Lower leg skin (tissue), 3 donors: Measurements from ENCODE around the gene RAPGEF1.

Experiments
- POLR2A ChIP-seq, 2 donors: fragments of 450-650 bp; IDR thresholded peaks; one replicate each; pipeline ENCODE4 v1.6.1; 2016 to 2017; ENCODE audit warnings: antibody characterized with exemption in 2 of 2, mild to moderate bottlenecking in 1 of 2, moderate library complexity in 1 of 2
- TF ChIP-seq, protein P1 (sequence below), 3 donors: fragments of 450-650 bp; IDR thresholded peaks; one replicate each; pipeline ENCODE4 v1.5.1; 2016; ENCODE audit warnings: antibody characterized with exemption in 3 of 3, mild to moderate bottlenecking in 3 of 3, moderate library complexity in 2 of 3

DNA sequence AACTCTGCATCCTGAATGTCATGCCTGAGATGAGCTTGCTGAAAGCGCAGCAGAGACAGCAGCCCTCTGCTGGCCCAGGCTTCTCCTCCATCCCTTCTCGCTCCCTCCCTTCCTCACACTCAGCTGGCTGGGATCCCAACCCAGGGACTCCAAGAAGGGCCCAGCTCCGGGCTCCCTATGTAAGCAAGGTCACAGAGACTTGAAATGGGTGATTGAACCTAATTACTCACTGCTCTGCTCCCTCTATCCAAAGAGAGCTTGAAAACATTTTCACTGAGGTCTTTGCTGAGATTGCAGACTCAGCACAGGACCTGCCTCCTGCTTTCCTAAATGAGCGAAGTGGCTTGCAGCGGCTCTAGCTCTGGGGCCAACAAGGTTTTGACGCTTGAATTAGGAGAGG, 42.8 kb downstream of the RAPGEF1 start:
- TF ChIP-seq, protein P1, sequence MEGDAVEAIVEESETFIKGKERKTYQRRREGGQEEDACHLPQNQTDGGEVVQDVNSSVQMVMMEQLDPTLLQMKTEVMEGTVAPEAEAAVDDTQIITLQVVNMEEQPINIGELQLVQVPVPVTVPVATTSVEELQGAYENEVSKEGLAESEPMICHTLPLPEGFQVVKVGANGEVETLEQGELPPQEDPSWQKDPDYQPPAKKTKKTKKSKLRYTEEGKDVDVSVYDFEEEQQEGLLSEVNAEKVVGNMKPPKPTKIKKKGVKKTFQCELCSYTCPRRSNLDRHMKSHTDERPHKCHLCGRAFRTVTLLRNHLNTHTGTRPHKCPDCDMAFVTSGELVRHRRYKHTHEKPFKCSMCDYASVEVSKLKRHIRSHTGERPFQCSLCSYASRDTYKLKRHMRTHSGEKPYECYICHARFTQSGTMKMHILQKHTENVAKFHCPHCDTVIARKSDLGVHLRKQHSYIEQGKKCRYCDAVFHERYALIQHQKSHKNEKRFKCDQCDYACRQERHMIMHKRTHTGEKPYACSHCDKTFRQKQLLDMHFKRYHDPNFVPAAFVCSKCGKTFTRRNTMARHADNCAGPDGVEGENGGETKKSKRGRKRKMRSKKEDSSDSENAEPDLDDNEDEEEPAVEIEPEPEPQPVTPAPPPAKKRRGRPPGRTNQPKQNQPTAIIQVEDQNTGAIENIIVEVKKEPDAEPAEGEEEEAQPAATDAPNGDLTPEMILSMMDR (IDR thresholded peaks at IDR 0.05) = no peak
- no peak for TF ChIP-seq POLR2A (IDR thresholded peaks at IDR 0.05)
